HG02642 (cell line): Measurements from ENCODE around the gene SRSF12.

Source experiments
- ATAC-seq: cut with Tn5 transposase; IDR thresholded peaks from one replicate; pipeline ENCODE4 v1.9.1; 2021; ENCODE audit warnings: mild to moderate bottlenecking; ENCODE audit not compliant: unreplicated experiment, poor library complexity

SRSF12 gene

GRCh38 chr6:89117211-89118108 is at the start of gene SRSF12:
SRSF12 (minus strand) TSS chr6:89118071; CDS start chr6:89117887, 184 bp downstream.
- peak; percentile 85 for ATAC-seq

DNA sequence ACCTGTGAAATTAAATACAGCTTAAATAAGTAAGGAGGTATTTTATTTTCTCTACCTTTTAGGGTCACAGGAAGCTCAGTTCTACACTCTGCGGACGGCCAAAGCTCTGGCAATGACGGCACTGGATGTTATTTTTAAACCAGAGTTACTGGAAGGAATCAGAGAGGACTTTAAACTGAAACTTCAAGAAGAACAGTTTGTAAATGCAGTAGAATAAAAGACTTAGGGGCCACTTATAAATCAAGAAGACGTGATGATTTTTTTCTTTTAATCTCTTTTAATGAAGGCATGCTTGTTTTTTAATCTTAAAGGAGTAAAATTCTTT is 44.1 kb upstream of the SRSF12 start:
- ATAC-seq, result no peak

GRCh38 chr6:89161326-89162046 is 43.6 kb upstream of the SRSF12 start:
- no peak for ATAC-seq

DNA sequence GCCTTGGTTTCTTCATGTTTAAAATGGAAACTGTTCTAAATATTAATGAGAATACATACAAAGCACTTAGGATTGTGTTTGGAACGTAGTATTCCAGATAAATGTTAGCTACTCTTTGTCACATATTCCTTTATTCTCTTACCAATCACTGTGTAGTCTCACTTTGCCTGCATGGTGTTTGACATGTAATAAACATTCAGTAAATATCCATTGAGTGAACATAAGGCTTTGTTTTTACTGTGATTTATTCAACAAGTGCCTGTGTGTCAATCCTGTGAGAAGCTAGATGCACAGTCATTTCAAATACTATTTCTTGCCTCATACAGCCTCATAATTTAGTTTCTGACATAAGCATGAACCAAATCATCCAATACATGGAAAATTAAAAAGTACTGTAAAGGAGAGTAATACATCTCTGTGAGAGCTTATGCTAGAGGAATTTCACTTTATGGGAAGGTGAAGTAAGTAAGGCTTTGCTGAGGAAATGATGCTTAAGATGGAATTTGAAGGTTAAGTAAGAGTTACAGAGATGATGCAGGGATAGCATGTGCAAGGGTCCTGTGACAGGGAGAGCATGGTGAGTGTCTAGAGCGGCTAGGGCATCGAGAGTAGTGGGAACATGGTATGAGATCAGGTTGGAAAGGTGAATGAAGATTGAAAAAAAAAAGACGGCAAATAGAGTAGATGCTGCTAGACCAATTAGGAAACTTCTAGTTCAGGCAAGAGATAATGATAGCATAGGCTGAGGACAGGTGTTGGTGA is 42.6 kb upstream of the SRSF12 start:
- no peak for ATAC-seq

DNA sequence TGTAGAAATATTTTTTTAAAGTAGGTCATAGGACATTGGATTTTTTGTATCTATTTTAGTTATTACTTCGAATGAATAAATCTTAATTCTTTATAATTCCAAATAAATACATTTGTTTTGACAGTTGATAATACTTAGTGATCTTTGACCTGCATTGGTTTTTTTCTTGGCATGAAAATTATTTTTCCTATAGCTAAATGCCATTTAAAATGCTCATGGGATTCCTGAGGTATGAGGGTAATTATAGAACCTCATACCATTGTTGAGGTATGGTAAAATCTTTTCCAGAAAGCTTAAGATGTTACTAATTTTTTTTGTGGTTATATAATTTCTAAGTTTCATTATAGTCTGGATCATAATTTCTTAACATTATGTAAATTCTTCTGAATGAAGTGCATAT is 36.3 kb upstream of the SRSF12 start:
- no peak for ATAC-seq

GRCh38 chr6:89148016-89148750 is 30.3 kb upstream of the SRSF12 start:
- ATAC-seq, result no peak

- ATAC-seq, result peak; percentile 37
Measured at GRCh38 chr6:89146718-89147700, 29.1 kb upstream of the SRSF12 start.

- ATAC-seq, result peak; percentile 79
Measured at GRCh38 chr6:89145956-89146717, 28.3 kb upstream of the SRSF12 start, which contains the start of gene PM20D2. PM20D2 (plus strand) TSS chr6:89146055; CDS start chr6:89146145, 90 bp downstream.

DNA sequence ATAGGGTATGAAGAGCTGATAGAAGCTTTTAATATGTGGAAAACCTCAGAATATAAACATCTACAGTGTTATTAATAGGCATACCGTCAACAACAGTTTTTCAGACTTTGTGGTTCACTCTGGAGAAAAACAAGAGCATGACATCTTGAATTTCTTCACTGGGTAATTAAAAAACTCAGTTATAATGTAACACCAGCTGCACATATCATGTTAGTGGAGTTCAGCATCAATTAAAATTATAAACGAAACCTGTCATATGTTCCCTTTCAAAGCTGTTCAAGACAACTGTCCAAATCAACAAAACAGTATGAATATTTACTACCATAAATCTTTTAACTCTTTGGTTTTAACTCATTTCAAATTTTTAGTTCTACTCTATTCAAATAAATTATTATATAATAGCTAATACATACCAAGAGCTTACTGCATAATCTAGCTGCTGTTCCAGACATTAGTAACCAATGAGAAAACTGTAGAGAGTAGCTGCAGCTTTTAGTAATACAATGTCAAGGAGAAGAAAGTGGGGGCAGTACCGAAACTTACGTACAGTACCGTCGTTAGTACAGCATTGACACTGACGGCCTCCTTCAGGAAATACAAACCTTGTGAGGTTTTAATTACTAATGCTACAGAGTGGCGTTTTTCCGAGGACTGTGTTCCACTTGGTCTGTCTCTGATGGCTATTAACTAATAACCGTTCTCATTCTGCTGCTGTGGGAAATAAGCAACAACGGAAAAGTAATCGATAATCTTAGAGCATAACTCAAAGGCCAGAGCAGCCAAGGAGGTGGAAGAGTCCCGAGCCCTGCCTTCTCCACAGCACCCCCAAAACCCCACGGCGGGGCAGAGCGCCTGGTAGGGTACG is 27.5 kb upstream of the SRSF12 start:
- ATAC-seq, result peak; percentile 57

- peak; percentile 28 for ATAC-seq
Measured at GRCh38 chr6:89144354-89144906, 26.6 kb upstream of the SRSF12 start.

DNA sequence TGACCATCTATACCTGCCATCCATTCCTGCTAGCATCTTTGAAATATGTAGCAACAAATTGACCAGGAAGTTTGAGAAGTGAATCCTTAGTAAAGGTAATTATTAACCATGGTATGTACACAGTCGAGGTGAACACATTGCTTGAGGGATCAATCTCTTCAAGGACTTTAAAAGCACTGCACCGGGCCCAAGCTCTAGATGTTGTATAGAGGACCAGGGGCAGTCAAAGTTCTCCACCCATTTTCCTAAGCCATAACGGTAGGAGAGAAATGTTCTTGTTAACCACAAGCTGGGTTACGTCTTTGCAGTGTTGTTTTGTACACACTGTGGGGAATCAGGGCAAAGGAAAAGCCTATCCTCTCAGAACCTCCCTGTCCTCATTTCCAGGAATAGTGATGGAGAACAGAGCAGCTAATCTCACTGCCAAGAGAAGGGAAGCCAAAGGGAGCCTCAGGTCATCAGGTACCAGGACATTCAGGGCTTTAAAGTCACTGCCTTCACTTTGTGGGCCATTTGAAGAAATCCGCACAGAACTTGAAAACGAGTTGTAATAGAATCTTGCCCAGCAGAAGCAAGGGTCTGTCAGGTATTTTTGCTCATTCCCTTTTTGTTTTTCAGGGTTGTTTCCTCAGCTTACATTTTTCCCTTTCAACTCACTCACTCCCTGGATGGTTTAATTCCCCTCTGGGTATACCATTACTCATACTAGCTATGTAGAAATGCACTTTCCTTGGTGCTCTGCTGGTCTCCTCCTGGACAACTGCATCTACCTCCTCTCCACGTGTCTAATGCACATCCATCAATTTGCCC is 22.7 kb upstream of the SRSF12 start:
- ATAC-seq, result no peak

GRCh38 chr6:89139509-89140346 is 21.9 kb upstream of the SRSF12 start:
- ATAC-seq, result no peak

- ATAC-seq, result no peak
Measured at GRCh38 chr6:89138173-89138572, 20.3 kb upstream of the SRSF12 start.

- no peak for ATAC-seq
Measured at GRCh38 chr6:89134723-89135122, 16.9 kb upstream of the SRSF12 start.

GRCh38 chr6:89133981-89134380 is 16.1 kb upstream of the SRSF12 start:
- no peak for ATAC-seq
